Epithelial cell of alveolus of lung (primary cell): ENCODE data around the gene DUSP11. TPM values are rescaled to one million over a fixed set of nuclear protein-coding genes. Genes with fewer than 3 reads are reported as not detected.

ENCODE experiments used
- total RNA-seq: library from RNA; depleted of rRNA; stranded (reverse); fragments of >200 nt; gene quantifications from 2 replicates; pipeline ENCODE4 v1.2.1, GENCODE V29; 2015

The DUSP11 gene
- total RNA-seq: 29.0 and 30.9 TPM in 2 replicates

DNA sequence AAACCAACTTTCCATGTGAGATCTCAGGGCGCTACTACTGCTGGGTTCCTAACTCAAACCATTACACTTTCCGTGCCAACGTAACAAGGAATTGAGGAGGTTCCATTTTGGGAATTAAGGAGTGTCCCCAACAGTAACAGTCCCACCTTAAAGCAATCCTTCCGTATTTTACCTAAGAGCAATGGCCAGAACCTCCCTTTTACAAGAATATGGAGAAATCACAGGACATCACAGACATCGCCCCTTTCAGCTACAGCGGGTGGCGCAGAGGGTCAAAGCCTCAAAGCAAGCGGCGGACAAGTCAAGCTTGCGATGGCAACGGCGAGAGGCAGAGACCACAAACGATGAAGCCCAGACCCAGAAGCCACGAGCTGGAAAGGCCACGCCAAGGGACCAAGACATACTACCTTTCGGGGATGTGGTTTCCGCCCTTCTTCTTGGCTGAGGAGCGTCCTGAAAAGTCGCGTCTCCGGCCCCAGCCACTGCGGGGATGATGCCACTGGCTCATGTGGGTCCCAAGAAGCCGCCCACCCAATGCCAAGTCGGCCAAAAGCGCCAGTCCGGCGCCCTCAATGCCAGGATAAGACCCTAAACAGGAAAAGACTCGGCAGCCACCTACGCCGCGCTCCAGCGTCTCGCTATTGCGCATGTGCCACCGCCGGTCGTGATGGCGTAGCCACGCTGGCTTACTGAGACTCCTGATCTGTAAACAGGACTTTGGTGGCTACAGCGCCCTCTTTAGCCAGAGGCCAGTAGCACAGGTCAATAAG, at the start of gene DUSP11:
DUSP11 (minus strand) TSS at position 637 of the 770 bp plus-strand sequence; CDS start at position 508, 129 bp downstream.

DNA sequence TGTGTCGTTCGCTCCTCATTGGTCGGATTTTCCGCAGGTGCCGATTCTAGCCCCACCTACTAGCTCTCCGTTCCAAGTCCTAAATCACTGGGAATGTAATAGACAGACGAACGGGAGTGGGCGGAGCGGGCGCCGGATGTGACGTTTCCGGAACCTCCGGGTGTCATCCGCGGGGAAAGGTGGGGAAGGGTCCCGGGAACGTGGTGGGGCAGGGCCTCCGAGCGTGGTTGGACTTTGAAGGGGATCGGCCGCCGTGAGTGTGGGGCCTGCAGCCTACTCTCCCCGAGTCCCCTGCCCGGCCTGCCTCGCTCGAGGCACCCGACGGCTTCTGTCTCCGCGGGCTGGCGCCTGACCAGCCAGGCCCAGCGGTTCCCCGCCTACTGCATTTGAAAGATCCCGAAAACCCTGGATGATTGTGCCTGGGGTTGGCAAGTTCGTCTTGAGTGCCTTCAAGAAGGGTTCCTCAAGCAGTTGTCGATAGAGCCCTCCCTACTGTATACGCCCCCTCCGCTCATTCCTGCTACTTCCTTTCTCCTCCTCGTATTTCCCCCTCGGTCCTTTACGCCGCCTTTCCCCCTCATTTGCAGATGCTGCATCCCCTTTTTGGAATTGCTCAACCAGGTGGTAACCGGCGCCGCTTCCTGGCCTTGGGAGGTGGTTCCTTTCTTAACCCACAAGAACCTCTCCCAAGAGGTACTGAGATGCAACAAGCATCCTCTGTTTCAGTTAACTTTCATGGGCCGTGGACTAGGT, 49.1 kb upstream of the DUSP11 start, which contains the start of gene STAMBP:
STAMBP (plus strand) TSS at position 144 of the 753 bp plus-strand sequence. CDS start 1,896 bp downstream, outside the sequence.

DNA sequence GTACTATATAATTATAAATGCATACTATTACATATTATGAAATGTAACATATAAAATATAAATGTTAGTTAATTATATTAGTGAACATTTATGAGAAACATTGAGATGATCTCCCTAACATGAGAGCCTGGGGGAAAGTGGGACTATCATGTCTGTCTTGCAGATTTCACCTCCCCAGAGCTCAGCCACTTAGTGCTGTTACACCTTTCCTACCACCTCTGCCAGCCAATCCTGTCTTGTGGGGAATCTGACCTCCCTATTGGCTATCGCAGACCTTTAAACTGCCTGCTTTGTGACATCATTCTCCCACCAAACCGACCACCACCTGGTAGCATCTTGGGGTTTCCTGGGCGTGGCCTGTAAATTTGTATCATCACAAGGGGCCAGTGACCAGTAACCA, 4.0 kb upstream of the DUSP11 start, which contains the start of gene C2orf78:
C2orf78 (plus strand) TSS at position 301 of the 400 bp plus-strand sequence. CDS start 127 bp downstream, outside the sequence.

DNA sequence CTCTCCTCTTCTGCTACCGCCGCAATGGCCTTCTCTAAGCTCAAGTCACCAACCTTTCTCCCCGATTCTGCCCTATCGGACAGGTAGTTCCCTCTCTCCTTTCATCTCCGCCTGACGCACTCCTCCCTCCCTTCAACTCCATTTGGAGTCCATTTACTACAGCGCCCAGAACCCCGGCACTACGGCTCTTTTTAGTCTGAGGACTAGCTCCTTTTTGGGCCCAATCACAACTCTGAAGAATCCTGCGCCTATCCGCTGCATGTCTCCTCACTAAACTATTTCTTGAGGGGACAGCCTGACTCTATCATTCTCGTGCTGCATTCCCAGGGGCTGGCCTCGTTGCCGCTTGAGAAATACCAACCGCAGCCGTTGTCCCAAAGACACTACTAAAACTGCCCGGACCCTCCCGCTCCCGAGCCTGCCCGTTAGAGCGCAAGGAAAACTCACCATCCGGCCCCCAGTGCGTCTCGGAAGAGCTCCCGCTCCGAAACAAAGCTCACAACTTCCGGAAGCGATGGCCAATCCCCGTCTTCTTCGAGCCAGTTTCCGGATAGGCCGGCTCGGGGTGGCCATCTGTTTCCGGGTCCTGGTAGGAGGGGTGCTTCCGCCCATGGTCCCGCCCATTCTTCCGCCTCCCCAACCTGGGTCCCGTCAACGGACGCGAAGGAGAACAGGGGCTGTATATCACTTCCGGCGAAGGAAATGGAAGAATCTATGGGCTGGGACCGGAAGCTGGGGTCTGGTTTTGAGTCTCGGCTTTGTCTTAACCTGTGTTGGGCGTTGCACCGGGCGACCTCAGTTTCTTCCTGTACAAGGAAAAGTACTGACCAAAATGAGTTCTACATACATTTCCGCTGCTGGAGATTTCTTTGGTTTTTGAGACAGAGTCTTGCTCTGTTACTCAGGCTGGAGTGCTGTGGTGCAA, 42.8 kb downstream of the DUSP11 start, which contains the start of gene TPRKB:
TPRKB (minus strand) TSS at position 491 of the 925 bp plus-strand sequence. CDS start 2,776 bp downstream, outside the sequence.

Other genes starting within 250 kb of the DUSP11 start
- not detected in 2 replicates for gene NAT8, start 137.7 kb downstream of the DUSP11 start, total RNA-seq
- gene TPRKB, start 42.8 kb downstream of the DUSP11 start, total RNA-seq: 28.0 and 39.2 TPM in 2 replicates
- not detected in 2 replicates for gene C2orf78, start 4.1 kb upstream of the DUSP11 start, total RNA-seq
- 32.3 and 39.3 TPM in 2 replicates for gene STAMBP, start 48.9 kb upstream of the DUSP11 start, total RNA-seq
- gene ACTG2, start 112.9 kb upstream of the DUSP11 start, total RNA-seq: 3.5 and 53.9 TPM in 2 replicates
- gene DGUOK, start 146.8 kb upstream of the DUSP11 start, total RNA-seq: 92.9 and 97.2 TPM in 2 replicates
- gene TET3, start 204.8 kb upstream of the DUSP11 start, total RNA-seq: 3.6 and 4.8 TPM in 2 replicates